Amniotic stem cell (primary cell): ENCODE measurements around the gene SFT2D1.

Source experiments
- DNase-seq: peaks from one replicate; lab custom pipeline; 2025; lab: John Stamatoyannopoulos, UW

SFT2D1 gene

GRCh38 chr6:166333172-166333995, 9.0 kb downstream of the SFT2D1 start:
- no peak for DNase-seq

- no peak for DNase-seq
Measured at GRCh38 chr6:166331503-166332415, 10.6 kb downstream of the SFT2D1 start.

GRCh38 chr6:166330612-166331011, 11.7 kb downstream of the SFT2D1 start:
- DNase-seq, result no peak

GRCh38 chr6:166325383-166326042, 16.8 kb downstream of the SFT2D1 start:
- no peak for DNase-seq

GRCh38 chr6:166323395-166323794, 18.9 kb downstream of the SFT2D1 start:
- no peak for DNase-seq

- no peak for DNase-seq
Measured at GRCh38 chr6:166318649-166319600, 23.4 kb downstream of the SFT2D1 start.

GRCh38 chr6:166318227-166318626, 24.1 kb downstream of the SFT2D1 start:
- DNase-seq, result no peak

GRCh38 chr6:166317261-166318212, 24.8 kb downstream of the SFT2D1 start:
- no peak for DNase-seq

- DNase-seq, result no peak
Measured at GRCh38 chr6:166315436-166315835, 26.9 kb downstream of the SFT2D1 start.

- no peak for DNase-seq
Measured at GRCh38 chr6:166314454-166314853, 27.9 kb downstream of the SFT2D1 start.

- no peak for DNase-seq
Measured at GRCh38 chr6:166313255-166314070, 28.9 kb downstream of the SFT2D1 start.

GRCh38 chr6:166312832-166313231, 29.5 kb downstream of the SFT2D1 start:
- no peak for DNase-seq

GRCh38 chr6:166310634-166311033, 31.7 kb downstream of the SFT2D1 start:
- DNase-seq, result no peak

- no peak for DNase-seq
Measured at GRCh38 chr6:166309977-166310376, 32.4 kb downstream of the SFT2D1 start.

- no peak for DNase-seq
Measured at GRCh38 chr6:166308769-166309589, 33.4 kb downstream of the SFT2D1 start.

- DNase-seq, result no peak
Measured at GRCh38 chr6:166308033-166308768, 34.1 kb downstream of the SFT2D1 start, which contains the start of gene PRR18. TSS of gene PRR18 (minus strand) at chr6:166308392. CDS start at chr6:166308142, 250 bp downstream.
